WERI-Rb-1 (cell line): Measurements from ENCODE around the gene RBM42.

Experiments
- DNase-seq: peaks from one replicate; pipeline ENCODE4 v3.0.0-alpha.2; 2020
- H3K27ac ChIP-seq: fragments of 250-450 bp; sonication (Bioruptor Pico); 2 replicates; pipeline ENCODE4 v1.5.1; 2020; ENCODE audit warnings: mild to moderate bottlenecking, moderate library complexity
- H3K27me3 ChIP-seq: fragments of 250-450 bp; sonication (Bioruptor Pico); 2 replicates; pipeline ENCODE4 v1.5.1; 2021; ENCODE audit warnings: mild to moderate bottlenecking, low read depth, moderate library complexity; ENCODE audit not compliant: insufficient read depth, severe bottlenecking
- H3K36me3 ChIP-seq: fragments of 250-450 bp; sonication (Bioruptor Pico); 2 replicates; pipeline ENCODE4 v1.5.1; 2020; ENCODE audit warnings: mild to moderate bottlenecking, moderate library complexity
- H3K4me3 ChIP-seq: 2 replicates; pipeline ENCODE4 v1.5.1; 2011; ENCODE audit warnings: low read depth, mild to moderate bottlenecking, control low read depth, low read length
- H3K9me3 ChIP-seq: fragments of 250-450 bp; sonication (Bioruptor Pico); 2 replicates; pipeline ENCODE4 v1.5.1; 2021; ENCODE audit warnings: mild to moderate bottlenecking, moderate library complexity; ENCODE audit not compliant: severe bottlenecking
- TF ChIP-seq, protein P1 (sequence below): IDR thresholded peaks from 2 replicates; pipeline ENCODE4 v1.5.1; 2011; ENCODE audit warnings: low read depth, mild to moderate bottlenecking, control low read depth, inconsistent platforms, low read length

The RBM42 gene

DNA sequence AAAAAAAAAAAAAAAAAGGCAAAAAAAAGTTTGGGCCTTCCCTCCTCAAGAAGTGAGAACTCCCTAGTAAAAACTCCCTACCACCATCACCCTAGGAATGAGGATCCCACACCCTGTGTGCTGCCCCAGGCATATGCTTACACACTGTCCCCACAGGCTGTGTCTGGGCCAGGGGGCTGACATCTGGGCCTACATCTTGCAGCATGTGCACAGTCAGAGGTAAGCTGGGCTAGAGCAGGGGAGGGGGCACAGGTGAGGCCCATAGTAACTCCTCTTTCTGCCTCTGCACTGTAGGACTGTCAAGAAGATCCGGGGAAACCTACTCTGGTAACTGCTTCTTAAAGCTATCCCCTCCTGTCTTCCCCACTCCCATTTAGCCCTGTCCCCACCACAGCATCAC is 15.3 kb upstream of the RBM42 start:
- Histone ChIP-seq H3K9me3 (no peaks in the 10 kb centered on the region), H3K27ac (no peak overlapping the region), H3K27me3 (no peaks in the 10 kb centered on the region), H3K4me3 (no peak overlapping the region; the same call in 1 of the 2 replicates), H3K36me3 (peaks cover 44% of the 10 kb centered on the region)
- no peak for DNase-seq
- TF ChIP-seq, protein P1, sequence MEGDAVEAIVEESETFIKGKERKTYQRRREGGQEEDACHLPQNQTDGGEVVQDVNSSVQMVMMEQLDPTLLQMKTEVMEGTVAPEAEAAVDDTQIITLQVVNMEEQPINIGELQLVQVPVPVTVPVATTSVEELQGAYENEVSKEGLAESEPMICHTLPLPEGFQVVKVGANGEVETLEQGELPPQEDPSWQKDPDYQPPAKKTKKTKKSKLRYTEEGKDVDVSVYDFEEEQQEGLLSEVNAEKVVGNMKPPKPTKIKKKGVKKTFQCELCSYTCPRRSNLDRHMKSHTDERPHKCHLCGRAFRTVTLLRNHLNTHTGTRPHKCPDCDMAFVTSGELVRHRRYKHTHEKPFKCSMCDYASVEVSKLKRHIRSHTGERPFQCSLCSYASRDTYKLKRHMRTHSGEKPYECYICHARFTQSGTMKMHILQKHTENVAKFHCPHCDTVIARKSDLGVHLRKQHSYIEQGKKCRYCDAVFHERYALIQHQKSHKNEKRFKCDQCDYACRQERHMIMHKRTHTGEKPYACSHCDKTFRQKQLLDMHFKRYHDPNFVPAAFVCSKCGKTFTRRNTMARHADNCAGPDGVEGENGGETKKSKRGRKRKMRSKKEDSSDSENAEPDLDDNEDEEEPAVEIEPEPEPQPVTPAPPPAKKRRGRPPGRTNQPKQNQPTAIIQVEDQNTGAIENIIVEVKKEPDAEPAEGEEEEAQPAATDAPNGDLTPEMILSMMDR: no peak

- TF ChIP-seq, protein P1: no peak
- H3K27ac ChIP-seq: no peak overlapping the region
- no peak for DNase-seq
- H3K9me3 ChIP-seq: no peaks in the 10 kb centered on the region
- H3K4me3 ChIP-seq: no peak overlapping the region
- H3K36me3 ChIP-seq: peaks cover 53% of the 10 kb centered on the region
- no peaks in the 10 kb centered on the region for H3K27me3 ChIP-seq
Observed at GRCh38 chr19:35615036-35615435, 13.8 kb upstream of the RBM42 start.

DNA sequence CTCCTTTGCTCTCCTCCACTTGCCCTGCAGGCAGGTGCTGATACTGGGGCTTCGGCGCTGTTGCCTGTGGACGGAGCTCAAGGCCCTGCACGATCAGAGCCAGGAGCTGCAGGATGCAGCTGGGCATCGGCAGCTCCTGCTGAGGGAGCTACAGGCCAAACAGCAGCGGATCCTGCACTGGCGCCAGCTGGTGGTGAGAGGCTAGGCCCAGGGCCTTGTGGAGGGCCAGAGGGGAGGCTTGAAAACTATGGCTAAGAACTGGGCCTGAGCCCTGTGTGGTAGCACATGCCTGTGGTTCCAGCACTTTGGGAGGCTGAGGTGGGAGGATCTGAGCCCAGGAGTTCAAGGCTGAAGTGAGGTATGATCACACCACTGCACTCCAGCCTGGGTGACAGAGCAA is 10.0 kb upstream of the RBM42 start:
- Histone ChIP-seq H3K9me3 (no peaks in the 10 kb centered on the region), H3K27ac (no peak overlapping the region), H3K27me3 (no peaks in the 10 kb centered on the region), H3K36me3 (peaks cover 63% of the 10 kb centered on the region), H3K4me3 (no peak overlapping the region)
- TF ChIP-seq, protein P1: peak; percentile 48
- DNase-seq: no peak

GRCh38 chr19:35619290-35619923 is 9.4 kb upstream of the RBM42 start:
- TF ChIP-seq, protein P1: no peak
- H3K27ac ChIP-seq: no peak overlapping the region
- DNase-seq: no peak
- no peaks in the 10 kb centered on the region for H3K27me3 ChIP-seq
- H3K36me3 ChIP-seq: peaks cover 59% of the 10 kb centered on the region
- H3K4me3 ChIP-seq: no peak overlapping the region
- H3K9me3 ChIP-seq: no peaks in the 10 kb centered on the region

GRCh38 chr19:35620001-35620400 is 8.8 kb upstream of the RBM42 start:
- H3K36me3 ChIP-seq: peaks cover 54% of the 10 kb centered on the region
- no peak overlapping the region for H3K4me3 ChIP-seq
- TF ChIP-seq, protein P1: no peak

DNA sequence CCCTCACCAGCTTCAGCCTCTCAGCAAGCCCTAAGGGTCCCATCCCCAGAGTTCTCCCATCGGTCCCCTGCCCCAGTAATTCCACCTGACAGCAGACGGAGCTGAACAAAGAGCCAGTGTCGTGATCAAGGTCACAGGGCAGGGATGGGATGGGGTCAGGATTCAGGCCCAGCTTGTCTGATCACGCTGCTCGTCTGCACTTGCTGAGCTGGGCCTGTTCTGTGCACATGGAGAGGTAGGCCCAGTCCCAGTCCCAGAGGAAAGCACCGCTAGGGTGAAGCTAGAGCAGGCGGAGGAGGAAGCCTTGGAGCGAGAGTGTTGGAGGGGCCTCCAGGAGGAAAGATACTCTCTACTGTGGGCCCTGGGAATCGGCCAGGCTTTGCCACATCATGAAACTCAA is 7.1 kb upstream of the RBM42 start:
- H3K27me3 ChIP-seq: no peaks in the 10 kb centered on the region
- no peak for DNase-seq
- no peak overlapping the region for H3K4me3 ChIP-seq
- TF ChIP-seq, protein P1: no peak
- H3K27ac ChIP-seq: no peak overlapping the region
- peaks cover 39% of the 10 kb centered on the region for H3K36me3 ChIP-seq
- no peaks in the 10 kb centered on the region for H3K9me3 ChIP-seq

More at GRCh38 chr19:35620001-35620400, 8.8 kb upstream of the RBM42 start:
- no peak overlapping the region for H3K27ac ChIP-seq
- no peak for DNase-seq
- H3K9me3 ChIP-seq: no peaks in the 10 kb centered on the region
- no peaks in the 10 kb centered on the region for H3K27me3 ChIP-seq
